Esophagus squamous epithelium (tissue), 5 donors: ENCODE data around the gene PKP4. TPM values are rescaled to one million over a fixed set of nuclear protein-coding genes. Genes with fewer than 3 reads are reported as not detected.

Experiments
- DNase-seq: peaks from one replicate; lab custom pipeline; 2025; lab: John Stamatoyannopoulos, UW
- H3K27ac ChIP-seq, 4 donors: fragments of 200-600 bp; sonication (generic); one replicate each; pipeline ENCODE4 v1.5.1; 2016 to 2019; ENCODE audit warnings: mild to moderate bottlenecking in 1 of 4
- H3K27me3 ChIP-seq, 4 donors: fragments of 200-600 bp; sonication (generic); 1 replicate in 3 of 4; 2 replicates in 1 of 4; pipeline versions ENCODE4 v1.5.1 to v1.6.0; 2017 to 2021; ENCODE audit warnings: antibody characterized with exemption in 1 of 4
- H3K36me3 ChIP-seq, 3 donors: fragments of 200-600 bp; sonication (generic); one replicate each; pipeline ENCODE4 v1.5.1; 2016 to 2019
- H3K4me1 ChIP-seq, 3 donors: fragments of 200-600 bp; sonication (generic); one replicate each; pipeline ENCODE4 v1.5.1; 2017 to 2019
- H3K4me3 ChIP-seq, 4 donors: fragments of 200-600 bp; sonication (generic); 1 replicate in 3 of 4; 2 replicates in 1 of 4; pipeline ENCODE4 v1.5.1; 2016 to 2019; ENCODE audit warnings: mild to moderate bottlenecking in 2 of 4, moderate library complexity in 1 of 4
- H3K9me3 ChIP-seq, 3 donors: fragments of 200-600 bp; sonication (generic); one replicate each; pipeline ENCODE4 v1.5.1; 2016 to 2019
- POLR2A ChIP-seq, 4 donors: fragments of 450-650 bp; IDR thresholded peaks; one replicate each; pipeline ENCODE4 v1.6.1; 2017; ENCODE audit warnings: antibody characterized with exemption in 4 of 4, mild to moderate bottlenecking in 4 of 4, moderate library complexity in 3 of 4
- WGBS, 2 donors: methylation state at CpG; one replicate each; pipeline ENCODE4 v1.1.5; 2018; 5-methylcytosine and 5-hydroxymethylcytosine counted together
- intact Hi-C: fragments of 100-400 bp; cut with DNase I; formaldehyde crosslinking; loops from one replicate; pipeline ENCODE4 v1.15.0; 2022
- total RNA-seq, 4 donors: library from RNA; depleted of rRNA; stranded (reverse); fragments of >200 nt; gene quantifications; one replicate each; pipeline ENCODE4 v1.1.0, GENCODE V29; 2016
- TF ChIP-seq, protein P1 (sequence below), 6 experiments: fragments of 450-650 bp in 4 of 6; fragments of 200-600 bp in 2 of 6; sonication (generic) in 2 of 6; IDR thresholded peaks; one replicate each; pipeline ENCODE4 v1.5.1; 2016 to 2019; ENCODE audit warnings: antibody characterized with exemption in 6 of 6, mild to moderate bottlenecking in 4 of 6, moderate library complexity in 4 of 6
- donor health status: DM: yes; HTN: yes; CAD: no.

PKP4 gene
- total RNA-seq, 4 donors from 2014 or later = 36.3 to 77.1 (median 46.6) TPM

DNA sequence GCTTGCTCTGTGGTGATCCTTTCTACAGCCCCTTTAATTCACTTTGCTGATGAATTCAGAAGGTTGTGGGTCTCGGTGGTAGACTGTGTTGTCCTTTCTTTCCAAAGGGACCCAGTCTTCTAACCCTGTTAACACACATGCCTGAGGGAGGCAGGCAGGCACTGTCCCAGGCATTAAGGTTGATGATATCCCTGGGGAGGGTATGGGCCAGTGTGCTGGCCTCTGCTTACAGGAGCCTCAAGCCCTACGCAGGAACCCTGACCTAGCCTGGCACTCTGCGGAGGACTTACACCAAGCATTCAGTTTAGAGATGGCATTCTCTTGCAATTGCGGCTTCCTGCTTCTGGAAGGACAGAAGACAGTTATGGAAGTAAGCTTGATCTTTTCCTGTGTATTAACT, 102.5 kb downstream of the PKP4 start:
- 94 to 100% methylated on average over 4 of the region's 4 CpGs for WGBS, 2 donors
- no peak overlapping the region for H3K4me3 ChIP-seq
- H3K27me3 ChIP-seq = no peaks in the 10 kb centered on the region
- no peak overlapping the region for H3K27ac ChIP-seq
- no peaks in the 10 kb centered on the region for H3K36me3 ChIP-seq
- no peaks in the 10 kb centered on the region for H3K4me1 ChIP-seq
- DNase-seq = no peak
- intact Hi-C loops = no loop called here
- no peaks in the 10 kb centered on the region for H3K9me3 ChIP-seq
- TF ChIP-seq, protein P1, sequence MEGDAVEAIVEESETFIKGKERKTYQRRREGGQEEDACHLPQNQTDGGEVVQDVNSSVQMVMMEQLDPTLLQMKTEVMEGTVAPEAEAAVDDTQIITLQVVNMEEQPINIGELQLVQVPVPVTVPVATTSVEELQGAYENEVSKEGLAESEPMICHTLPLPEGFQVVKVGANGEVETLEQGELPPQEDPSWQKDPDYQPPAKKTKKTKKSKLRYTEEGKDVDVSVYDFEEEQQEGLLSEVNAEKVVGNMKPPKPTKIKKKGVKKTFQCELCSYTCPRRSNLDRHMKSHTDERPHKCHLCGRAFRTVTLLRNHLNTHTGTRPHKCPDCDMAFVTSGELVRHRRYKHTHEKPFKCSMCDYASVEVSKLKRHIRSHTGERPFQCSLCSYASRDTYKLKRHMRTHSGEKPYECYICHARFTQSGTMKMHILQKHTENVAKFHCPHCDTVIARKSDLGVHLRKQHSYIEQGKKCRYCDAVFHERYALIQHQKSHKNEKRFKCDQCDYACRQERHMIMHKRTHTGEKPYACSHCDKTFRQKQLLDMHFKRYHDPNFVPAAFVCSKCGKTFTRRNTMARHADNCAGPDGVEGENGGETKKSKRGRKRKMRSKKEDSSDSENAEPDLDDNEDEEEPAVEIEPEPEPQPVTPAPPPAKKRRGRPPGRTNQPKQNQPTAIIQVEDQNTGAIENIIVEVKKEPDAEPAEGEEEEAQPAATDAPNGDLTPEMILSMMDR (IDR thresholded peaks at IDR 0.05) = no peak
- no peak for TF ChIP-seq POLR2A (IDR thresholded peaks at IDR 0.05)

DNA sequence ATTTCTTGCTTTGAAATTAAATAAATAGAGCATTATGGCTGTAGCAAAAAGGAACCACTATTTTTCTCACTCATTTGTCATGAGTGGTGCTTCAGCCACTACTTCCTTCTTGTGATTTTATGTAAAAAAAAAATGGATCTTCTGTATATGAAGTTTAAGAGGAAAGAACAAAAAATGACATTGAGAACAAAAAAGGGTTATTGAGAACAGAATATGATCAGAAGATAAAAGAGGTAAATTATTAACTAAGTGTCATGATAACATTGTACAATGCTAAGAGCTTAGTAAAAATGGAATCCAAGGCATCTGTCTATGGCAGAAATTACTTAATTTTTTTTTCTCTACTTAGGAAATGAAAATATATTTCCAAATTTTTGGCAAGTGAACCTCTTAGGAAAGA, 103.5 kb downstream of the PKP4 start:
- DNase-seq = no peak
- no peak overlapping the region for H3K27ac ChIP-seq
- intact Hi-C loops = no loop called here
- H3K9me3 ChIP-seq = no peaks in the 10 kb centered on the region
- H3K27me3 ChIP-seq = no peaks in the 10 kb centered on the region
- no peak overlapping the region for H3K4me3 ChIP-seq
- H3K36me3 ChIP-seq = no peaks in the 10 kb centered on the region
- TF ChIP-seq POLR2A (IDR thresholded peaks at IDR 0.05) = no peak
- TF ChIP-seq, protein P1 (IDR thresholded peaks at IDR 0.05) = no peak
- no peaks in the 10 kb centered on the region for H3K4me1 ChIP-seq

DNA sequence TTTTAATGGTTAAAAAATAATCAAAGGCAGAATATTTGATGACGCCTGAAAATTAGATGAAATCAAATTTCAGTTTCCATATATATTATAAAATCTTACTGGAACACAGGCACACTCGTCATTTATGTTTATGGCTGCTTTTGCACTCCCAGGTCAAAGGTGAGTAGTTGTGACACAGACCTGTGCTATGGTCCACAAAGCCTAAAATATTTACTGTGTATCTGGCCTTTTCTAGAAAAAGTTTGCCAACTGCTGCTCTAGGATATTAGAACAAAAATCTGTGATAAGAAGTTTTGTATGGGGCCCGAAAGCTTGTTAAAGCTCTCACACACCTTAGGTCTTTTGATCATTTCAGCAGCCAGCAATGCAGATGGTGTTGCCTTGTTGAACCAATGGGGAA, 104.3 kb downstream of the PKP4 start:
- Histone ChIP-seq H3K9me3 (no peaks in the 10 kb centered on the region), H3K4me1 (no peaks in the 10 kb centered on the region), H3K36me3 (no peaks in the 10 kb centered on the region), H3K27ac (no peak overlapping the region), H3K27me3 (no peaks in the 10 kb centered on the region), H3K4me3 (no peak overlapping the region)
- 96 to 100% methylated on average over 3 of the region's 3 CpGs for WGBS, 2 donors
- DNase-seq = no peak
- TF ChIP-seq, protein P1 (IDR thresholded peaks at IDR 0.05) = no peak
- no peak for TF ChIP-seq POLR2A (IDR thresholded peaks at IDR 0.05)
- intact Hi-C loops = no loop called here

DNA sequence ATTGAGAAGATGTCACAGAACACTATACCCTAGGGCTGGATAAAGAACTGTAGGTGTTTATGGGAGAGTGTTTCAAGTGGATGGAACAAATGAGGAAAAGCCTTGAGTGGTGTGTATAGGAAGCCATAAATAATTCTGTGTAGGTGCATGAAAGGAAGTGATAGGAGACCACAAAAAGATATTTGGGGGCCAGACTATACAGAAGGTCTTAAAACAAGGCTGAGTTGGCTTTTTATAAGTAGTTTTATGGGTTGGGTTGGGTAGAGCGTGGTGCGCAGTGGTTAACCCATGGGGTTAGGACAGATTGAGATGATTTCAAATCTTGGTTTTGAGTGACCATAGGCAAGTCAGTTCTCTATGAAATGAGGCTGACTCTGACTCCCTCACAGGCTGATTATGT, 110.5 kb downstream of the PKP4 start:
- Histone ChIP-seq H3K27me3 (no peaks in the 10 kb centered on the region), H3K27ac (no peak overlapping the region), H3K36me3 (no peaks in the 10 kb centered on the region), H3K4me3 (no peak overlapping the region), H3K9me3 (no peaks in the 10 kb centered on the region), H3K4me1 (no peaks in the 10 kb centered on the region)
- intact Hi-C loops = no loop called here
- DNase-seq = no peak
- TF ChIP-seq POLR2A (IDR thresholded peaks at IDR 0.05) = no peak
- TF ChIP-seq, protein P1 (IDR thresholded peaks at IDR 0.05) = no peak
- WGBS, 2 donors = 80 to 97% methylated on average over 2 of the region's 2 CpGs

DNA sequence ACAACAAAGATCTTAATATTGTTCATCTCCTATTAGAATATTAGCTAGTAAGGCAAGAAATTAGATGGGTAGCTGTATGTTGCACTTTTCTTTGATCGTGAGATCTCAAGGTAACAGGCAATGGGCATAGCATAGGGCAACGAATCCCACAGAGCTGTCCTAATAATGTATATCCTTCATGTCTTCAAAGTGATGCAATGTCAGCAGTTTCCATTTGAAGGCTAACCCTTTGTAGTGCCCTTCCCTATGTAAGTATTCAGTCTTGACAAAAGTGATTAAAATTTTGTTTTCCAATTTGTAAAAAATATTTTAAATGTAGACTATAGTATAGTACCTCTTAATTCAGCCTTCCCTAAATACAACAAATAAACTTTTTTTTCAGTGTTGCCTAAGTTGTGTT, 112.5 kb downstream of the PKP4 start:
- Histone ChIP-seq H3K27ac (no peak overlapping the region), H3K4me3 (no peak overlapping the region), H3K36me3 (no peaks in the 10 kb centered on the region), H3K4me1 (no peaks in the 10 kb centered on the region), H3K9me3 (no peaks in the 10 kb centered on the region), H3K27me3 (no peaks in the 10 kb centered on the region)
- intact Hi-C loops = no loop called here
- no peak for DNase-seq
- no peak for TF ChIP-seq POLR2A (IDR thresholded peaks at IDR 0.05)
- TF ChIP-seq, protein P1 (IDR thresholded peaks at IDR 0.05) = no peak
- WGBS, 2 donors = 97 to 98% methylated on average over 2 of the region's 2 CpGs
